Hippocampal formation (tissue), 2 donors: ENCODE results near the gene LRRC8C.
"Not testable (repeated sequence)": the region's sequence is repeated elsewhere in the genome, so short reads cannot be mapped to it uniquely, and the experiment has no call there.

Experiments used
- DNase-seq, 2 donors: peaks; one replicate each; lab custom pipeline; 2025; lab: John Stamatoyannopoulos, UW

The LRRC8C gene

GRCh38 chr1:89607586-89608318 lies 25.2 kb upstream of the LRRC8C start:
- no peak for DNase-seq

DNA sequence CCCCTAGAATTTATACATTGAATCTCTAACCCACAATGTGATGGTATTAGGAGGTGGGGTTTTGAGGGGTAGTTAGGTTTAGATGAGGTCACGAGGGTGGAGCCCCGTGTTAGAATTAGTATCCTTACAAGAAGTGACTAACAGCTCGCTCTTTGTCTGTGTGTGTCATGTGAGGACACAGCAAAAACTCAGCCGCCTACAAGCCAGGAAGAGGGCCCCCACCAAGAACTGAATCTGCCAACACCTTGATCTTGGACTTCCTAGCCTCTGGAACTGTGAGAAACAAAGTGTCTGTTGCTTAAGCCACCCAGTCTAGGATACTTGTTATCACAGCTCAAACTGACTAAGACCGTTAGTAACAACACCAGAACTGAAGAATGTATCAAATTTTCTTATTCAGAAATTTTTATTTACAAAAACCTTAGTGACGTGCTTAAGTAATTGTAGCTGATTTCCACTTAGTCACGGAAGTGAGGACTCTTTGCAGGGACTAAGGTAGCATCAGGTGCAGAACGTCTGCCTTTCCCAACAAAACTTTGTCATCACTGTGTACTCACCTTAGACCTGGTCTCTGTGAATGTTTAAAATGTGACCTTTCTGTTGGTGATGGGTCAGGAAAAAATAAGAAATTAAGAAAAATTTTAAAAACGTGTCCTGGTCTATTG lies 24.5 kb upstream of the LRRC8C start:
- no peak for DNase-seq

DNA sequence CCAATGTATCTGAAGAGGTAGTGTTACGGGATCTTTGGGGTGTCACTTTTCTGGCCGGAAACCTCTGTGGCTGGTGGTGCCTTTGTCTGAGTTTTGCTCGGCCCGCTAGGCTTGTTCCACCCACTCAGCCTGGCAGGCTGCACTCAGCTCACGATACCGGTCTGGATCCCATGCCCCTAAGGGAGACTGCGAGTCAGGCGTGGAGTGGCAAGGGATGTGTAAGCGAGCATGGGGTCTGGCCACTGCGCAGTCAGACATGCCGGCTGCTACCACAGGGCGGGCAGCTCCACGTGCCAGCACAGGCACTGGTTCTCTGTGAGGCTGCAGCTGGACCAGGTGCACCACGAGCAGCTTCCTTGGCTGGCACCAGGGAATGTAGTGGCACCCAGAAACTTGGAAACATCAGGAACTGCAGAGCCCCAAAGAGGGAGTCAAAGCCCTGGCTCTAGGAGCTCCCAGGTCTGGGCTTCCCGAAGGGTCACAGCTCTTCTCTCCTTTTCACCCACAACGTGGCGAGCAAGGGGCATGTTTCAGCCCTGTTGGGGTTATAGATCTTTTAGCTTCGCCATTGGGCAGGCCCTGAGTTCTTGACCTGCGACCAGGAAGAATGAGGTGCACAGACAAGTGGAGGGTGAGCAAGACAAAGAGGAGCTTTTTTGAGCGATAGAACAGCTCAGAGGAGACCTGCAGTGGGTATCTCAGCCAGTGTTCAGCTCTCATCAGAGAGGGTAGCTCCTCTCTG lies 23.8 kb upstream of the LRRC8C start:
- no peak for DNase-seq

DNA sequence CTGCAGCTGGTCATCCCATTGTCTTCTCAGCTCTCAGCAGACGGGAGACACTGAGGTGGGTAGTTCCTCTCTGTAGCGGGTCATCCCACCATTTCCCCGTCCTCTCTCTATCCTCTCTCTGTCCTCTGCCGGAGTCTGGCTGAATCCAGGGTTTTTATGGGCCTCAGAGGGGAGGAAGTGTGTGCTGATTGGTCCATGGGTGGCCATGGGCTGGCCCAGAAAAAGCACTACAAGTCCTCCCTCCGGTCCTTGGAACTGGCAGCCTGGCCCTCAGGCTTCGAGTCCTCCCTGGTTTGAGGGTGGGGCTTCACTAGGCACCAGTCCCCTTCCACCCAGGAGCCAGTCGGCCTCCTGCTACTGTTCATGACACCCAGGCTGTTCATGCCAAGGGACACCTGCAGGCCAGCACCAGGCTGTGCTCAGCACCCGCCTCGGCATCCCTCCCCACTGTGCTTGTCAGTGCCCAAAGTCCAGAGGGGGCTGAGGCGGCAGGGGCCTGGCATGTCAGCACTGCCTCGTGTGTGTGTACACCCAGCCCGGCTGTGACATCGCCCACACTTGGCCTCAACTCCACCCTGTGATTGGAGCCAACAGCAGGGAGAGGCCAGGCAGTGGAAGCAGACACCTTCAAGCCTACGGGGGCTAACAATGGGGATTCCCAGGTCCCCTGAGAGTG lies 23.0 kb upstream of the LRRC8C start:
- peak in 1 of 2 donors; percentile 47 for DNase-seq

GRCh38 chr1:89610457-89611011 lies 22.4 kb upstream of the LRRC8C start:
- DNase-seq, result no peak

- no peak for DNase-seq
These were observed 21.2 kb upstream of the LRRC8C start for GRCh38 chr1:89611721-89612120.

GRCh38 chr1:89613928-89614327 lies 19.0 kb upstream of the LRRC8C start:
- no peak for DNase-seq

GRCh38 chr1:89615676-89616598 lies 17.0 kb upstream of the LRRC8C start:
- DNase-seq, result no peak

DNA sequence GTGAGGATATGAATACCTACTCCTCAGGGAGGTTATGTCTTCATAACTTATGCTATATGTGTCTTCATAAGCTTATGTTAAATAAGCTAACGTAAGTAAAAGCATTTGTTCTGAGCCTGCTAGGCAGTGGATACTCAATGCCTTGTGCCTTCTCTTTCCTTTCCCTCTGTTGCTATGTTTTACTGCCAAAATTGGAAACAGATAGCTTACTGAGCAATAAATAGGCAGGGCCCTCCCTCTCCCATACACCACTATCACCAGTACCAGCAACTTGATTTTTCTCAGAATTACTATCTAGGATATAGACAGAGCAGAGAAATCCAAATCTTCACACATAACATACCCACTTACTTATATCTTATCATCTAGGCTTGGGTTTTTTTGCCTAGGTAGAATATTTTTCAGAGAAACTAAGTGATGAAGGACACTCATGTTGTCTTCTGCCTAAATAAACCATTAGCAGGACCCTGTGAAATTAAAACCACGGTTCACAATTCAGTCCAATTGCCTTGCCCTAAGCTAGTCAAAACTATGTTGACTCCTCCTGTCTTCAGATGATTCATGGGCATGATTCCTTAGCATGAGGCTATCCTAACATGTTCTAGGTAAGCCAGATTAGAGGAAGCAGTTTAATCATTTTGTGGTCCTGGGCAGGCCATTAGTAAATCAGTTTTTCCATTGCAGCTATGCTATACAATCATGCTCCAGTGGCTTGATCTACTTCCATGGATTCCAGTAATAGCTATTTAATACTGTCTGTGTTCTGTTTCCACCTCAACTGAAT lies 15.9 kb upstream of the LRRC8C start:
- DNase-seq, result peak in 1 of 2 donors; percentile 30

DNA sequence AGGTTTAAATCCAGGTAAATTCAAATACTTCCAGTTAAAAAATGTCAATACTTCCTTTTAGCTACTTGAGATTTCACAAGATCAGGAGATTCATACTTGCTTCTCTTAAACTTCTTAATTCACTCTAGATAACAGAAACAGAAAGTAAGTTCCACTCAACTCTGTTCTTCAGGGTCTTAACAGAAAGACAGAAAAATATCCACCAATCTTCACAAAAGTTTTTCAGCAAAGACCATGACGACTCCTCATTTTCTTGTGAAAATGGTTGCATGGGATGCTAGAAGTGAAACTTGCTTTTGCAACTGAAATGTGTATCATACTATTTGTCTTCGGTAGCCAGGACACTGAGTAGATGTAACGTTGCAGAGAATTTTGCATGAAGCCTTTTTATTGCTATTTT lies 12.3 kb upstream of the LRRC8C start:
- no peak for DNase-seq

- no peak for DNase-seq
These were observed 10.0 kb upstream of the LRRC8C start for GRCh38 chr1:89622895-89623294.

- DNase-seq, result peak in 1 of 2 donors; percentile 66
These were observed 8.6 kb upstream of the LRRC8C start for GRCh38 chr1:89624314-89624713.

- DNase-seq, result no peak
These were observed 8.1 kb upstream of the LRRC8C start for GRCh38 chr1:89624715-89625323.

GRCh38 chr1:89627596-89627962 lies 5.3 kb upstream of the LRRC8C start:
- peak in 1 of 2 donors; percentile 85 for DNase-seq

- DNase-seq, result no peak
These were observed 3.8 kb upstream of the LRRC8C start for GRCh38 chr1:89629146-89629545.

GRCh38 chr1:89629600-89629999 lies 3.3 kb upstream of the LRRC8C start:
- DNase-seq, result not testable (repeated sequence)

- no peak for DNase-seq
These were observed 2.9 kb upstream of the LRRC8C start for GRCh38 chr1:89630048-89630447.

DNA sequence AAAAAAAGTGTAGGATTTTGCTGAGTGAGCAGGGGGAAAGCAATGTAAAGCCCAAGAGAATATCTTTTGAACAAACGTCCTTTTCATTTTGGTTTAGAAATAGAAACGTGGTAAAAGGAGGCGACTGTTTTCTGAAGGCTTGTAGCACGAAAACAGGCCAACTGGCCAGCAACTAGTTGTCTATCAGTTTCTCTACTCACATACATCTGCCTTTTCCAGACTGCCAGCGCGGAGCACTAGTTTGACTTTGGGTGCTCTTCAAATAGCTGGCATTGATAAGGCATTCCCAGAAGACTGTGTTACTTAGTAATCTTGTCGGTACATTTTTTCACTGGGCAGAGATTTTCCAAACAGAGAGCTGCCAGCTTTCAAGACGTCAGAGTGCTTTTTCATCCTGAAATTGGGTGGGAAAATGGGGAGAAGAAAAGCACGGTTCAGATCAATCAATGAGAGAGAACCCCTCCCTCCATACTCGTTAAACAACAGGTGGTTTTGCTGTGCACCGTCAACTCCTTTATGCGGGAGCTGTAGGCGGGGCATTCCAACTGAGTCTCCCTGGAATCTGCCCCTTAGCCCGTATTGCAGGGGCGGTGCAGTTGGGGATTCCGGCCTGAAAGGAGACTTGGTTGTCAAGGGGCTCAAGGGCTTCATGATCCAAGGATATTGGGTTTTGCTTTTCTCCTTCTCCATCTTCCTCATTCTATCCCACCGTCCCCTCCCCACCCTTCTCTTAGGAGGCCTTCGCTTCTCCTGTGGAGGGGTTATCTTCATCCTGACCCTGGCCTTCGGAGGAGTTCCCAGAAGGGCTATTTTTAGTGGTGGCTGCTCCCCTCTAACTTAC lies 884 bp upstream of the LRRC8C start:
- DNase-seq, result peak in 1 of 2 donors; percentile 53
